ENCODE data around the gene MT1G.
"Not testable (repeated sequence)": the region's sequence is repeated elsewhere in the genome, so short reads cannot be mapped to it uniquely, and the experiment has no call there.

The MT1G gene

DNA sequence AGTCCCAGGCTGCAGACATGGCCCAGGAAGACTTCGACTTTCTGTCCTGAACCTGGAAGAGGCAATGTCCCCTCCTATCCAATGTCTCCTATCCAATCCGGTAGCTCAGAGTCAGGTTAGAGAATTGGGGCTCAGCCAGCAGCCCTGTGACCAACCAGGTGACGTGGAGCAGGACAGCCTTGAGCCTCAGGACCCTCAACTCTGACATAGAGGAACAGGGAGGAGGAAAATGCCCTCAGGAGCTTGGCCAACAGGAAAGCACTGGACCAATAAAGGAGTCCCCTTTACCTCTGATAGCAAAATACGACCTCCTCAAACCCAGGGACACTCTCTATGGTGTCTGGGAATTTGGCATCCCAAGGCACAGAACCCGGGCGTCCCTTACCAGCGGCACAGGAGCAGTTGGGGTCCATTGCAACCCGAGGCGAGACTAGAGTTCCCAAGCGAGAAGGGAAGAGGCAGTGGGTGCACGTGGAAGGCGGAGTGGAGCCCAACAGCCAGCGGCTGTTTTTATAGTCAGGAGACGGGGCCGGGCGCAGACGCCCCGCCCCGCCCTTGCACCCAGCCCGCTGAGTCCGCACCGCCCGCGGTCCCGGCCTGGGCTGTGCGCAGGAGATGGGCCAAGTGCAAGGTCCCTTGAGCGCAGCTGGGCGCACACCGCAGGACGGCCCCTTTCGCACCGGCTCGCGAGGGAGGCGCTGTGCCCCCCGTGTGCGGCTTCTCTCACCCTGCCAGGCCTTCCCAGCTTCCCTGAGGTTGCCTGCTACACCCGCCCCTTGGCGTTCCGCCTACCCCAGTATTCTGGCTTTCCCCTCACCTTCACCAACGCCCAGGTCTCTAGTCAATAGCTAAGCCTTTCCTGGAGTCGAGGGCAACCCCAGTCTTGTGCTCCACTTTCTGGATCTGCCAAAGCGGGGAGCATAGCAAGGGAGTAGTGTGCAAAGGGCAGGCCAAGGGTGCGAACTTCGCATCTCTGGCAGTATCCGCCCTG lies at the start of gene MT1G:
TSS of gene MT1G (minus strand) at position 485 of the 991 bp plus-strand sequence. CDS start at position 413, 72 bp downstream.
- DNase-seq (ENCODE audit: insufficient read length, low spot score) (no peak), FAIRE-seq (no peak)
- TF ChIP-seq POLR2A (IDR thresholded peaks at IDR 0.05; ENCODE audit: low read depth, low read length), result no peak

DNA sequence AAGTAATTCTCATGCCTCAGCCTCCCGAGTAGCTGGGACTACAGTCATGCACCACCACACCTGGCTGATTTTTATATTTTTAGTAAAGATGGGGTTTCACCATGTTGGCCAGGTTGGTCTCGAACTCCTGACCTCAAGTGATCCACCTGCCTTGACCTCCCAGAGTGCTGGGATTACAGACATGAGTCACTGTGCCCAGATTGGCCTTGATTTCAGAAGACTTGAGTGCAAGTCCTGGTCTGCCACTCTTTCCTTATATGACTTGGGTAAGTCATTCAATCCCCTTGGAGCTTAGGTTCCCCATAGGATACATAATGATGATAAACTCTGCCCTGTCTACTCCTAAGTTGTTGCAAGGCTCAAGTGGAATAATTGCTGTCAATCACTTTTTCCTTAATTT lies 49.7 kb upstream of the MT1G start:
- DNase-seq (ENCODE audit: insufficient read length, low spot score); FAIRE-seq: not testable (repeated sequence)

DNA sequence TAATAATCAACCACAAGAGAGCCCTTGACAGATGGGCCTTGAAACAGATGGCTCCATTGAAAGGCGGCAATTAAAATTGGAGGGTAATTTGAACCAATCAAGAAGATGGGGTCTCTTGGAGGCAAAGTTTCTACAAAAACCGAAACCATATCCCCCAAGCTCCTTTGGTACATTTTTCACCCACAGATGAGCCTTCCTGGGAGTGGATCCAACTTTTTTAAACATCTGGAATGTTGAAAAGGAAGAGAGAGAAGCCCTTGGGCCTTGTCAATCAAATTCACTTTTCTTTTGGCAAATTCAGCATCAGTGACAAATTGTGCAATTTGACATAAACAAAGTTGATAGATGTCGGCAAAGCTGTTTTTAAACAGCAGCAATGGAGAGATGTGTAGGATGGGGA lies 48.9 kb upstream of the MT1G start:
- no peak for DNase-seq (ENCODE audit: insufficient read length, low spot score)
- TF ChIP-seq POLR2A (IDR thresholded peaks at IDR 0.05; ENCODE audit: low read depth, low read length), result no peak
- no peak for FAIRE-seq

DNA sequence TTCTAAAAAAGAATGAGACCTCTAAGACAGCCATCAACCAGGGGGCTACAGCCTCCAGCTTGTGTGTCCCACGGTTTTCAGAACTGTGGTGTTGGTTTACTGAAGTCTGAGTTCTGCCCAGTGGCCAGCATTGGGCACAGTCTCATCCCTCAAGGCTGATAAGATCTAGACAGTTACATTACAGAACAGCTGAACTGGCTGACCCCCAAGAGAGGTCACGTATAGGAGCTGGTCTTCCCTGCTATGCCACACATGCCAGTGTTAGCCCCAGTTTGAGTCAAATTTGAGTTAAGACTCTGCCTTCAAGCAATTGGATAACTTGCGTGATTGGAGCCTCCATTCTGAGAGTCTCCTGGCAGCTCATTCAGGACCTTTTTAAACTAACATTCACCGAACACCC lies 47.3 kb upstream of the MT1G start:
- FAIRE-seq (no peak), DNase-seq (ENCODE audit: insufficient read length, low spot score) (no peak)
- TF ChIP-seq POLR2A (IDR thresholded peaks at IDR 0.05; ENCODE audit: low read depth, low read length), result no peak

DNA sequence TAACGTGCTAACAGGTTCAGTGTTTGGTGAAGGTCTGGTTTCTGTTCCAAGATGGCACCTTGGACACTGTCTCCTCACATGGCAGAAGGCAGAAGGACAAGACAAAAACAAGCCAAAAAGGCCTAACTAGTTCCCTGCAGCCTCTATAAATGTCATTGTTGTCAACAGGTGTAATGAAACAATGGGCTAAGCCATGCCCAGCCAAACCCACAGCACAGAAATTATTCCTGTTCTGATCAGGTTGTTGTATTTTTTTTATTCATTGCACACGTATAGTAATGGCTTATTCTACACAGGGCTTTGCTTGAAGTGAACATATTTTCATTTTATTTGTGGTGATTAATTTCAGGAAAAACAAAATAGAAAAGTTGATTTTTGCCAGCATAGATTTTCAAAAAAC lies 45.9 kb upstream of the MT1G start:
- TF ChIP-seq POLR2A (IDR thresholded peaks at IDR 0.05; ENCODE audit: low read depth, low read length), result no peak
- no peak for FAIRE-seq
- DNase-seq (ENCODE audit: insufficient read length, low spot score), result no peak

DNA sequence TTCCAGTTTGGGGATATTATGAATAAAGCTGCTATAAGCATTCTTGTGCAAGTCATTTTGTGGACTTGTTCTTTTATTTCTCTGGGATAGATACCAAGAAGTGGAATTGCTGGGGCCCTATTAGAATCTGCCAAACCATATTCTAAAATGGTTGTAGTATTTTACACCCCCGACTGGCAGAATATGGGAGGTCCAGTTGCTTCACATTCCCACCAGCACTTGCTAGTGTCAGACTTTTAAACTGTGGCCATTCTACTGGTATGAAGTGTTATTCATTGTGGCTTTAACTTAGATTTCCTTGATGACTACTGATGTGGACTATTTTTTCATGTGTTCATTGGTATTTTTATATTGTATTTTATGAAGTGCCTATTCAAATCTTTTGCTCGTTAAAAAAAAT lies 44.0 kb upstream of the MT1G start:
- FAIRE-seq (no peak), DNase-seq (ENCODE audit: insufficient read length, low spot score) (no peak)
- no peak for TF ChIP-seq POLR2A (IDR thresholded peaks at IDR 0.05; ENCODE audit: low read depth, low read length)

DNA sequence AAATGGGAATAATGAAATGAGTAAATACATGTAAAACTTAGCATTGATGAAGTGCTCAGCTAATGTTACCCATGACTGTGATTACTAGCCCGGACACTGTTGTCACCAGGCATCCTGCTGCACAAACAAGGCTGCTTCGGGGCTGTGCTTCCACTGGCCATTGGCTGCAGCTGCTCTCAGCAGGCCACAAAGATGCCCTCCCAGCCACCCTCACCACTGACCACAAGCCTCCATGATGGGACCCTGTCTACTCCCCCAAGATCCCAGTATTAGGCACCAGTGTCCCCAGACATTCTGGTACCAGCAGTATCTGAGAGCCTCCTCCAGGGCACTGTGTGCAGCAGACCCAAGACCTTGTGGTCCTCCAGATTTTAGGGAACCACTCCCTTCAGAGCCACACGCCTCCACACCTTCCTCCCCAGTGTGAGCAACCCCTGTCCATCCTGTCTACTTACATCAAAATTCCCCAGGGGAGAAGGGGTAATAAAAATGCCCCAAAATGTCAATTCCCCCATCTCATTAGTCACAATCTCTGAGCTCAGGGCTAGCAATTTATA lies 42.4 kb upstream of the MT1G start:
- TF ChIP-seq POLR2A (IDR thresholded peaks at IDR 0.05; ENCODE audit: low read depth, low read length), result no peak
- DNase-seq (ENCODE audit: insufficient read length, low spot score) (no peak), FAIRE-seq (no peak)

DNA sequence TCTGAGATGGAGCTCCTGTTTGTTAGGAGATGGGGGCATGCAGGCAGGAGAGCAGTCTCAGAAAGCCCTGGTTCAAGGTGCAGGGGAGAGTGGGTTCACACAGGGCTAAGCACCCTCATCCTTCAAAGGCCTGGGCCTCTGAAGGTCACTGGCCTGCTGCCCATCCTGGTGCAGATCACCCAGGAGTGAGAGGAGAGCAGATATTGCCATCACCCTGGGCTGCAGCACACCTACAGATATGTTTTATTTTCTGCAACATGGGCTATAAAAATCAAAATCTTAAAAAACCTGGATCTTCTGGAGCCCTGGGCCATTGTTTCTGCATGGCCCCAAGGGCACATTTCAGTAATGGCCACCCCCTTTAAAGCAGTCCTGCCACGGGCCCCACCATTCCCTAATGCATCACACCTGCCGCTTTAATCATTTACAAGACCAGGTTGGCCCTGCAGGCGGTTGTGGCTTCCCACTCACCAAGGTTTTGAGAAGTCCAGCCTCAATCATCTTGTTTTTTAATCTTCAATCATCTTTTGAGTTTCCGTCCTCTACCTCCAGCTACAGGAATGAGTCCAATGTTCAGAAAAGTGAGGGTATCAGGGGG lies 41.7 kb upstream of the MT1G start:
- FAIRE-seq (no peak), DNase-seq (ENCODE audit: insufficient read length, low spot score) (no peak)
- no peak for TF ChIP-seq POLR2A (IDR thresholded peaks at IDR 0.05; ENCODE audit: low read depth, low read length)

DNA sequence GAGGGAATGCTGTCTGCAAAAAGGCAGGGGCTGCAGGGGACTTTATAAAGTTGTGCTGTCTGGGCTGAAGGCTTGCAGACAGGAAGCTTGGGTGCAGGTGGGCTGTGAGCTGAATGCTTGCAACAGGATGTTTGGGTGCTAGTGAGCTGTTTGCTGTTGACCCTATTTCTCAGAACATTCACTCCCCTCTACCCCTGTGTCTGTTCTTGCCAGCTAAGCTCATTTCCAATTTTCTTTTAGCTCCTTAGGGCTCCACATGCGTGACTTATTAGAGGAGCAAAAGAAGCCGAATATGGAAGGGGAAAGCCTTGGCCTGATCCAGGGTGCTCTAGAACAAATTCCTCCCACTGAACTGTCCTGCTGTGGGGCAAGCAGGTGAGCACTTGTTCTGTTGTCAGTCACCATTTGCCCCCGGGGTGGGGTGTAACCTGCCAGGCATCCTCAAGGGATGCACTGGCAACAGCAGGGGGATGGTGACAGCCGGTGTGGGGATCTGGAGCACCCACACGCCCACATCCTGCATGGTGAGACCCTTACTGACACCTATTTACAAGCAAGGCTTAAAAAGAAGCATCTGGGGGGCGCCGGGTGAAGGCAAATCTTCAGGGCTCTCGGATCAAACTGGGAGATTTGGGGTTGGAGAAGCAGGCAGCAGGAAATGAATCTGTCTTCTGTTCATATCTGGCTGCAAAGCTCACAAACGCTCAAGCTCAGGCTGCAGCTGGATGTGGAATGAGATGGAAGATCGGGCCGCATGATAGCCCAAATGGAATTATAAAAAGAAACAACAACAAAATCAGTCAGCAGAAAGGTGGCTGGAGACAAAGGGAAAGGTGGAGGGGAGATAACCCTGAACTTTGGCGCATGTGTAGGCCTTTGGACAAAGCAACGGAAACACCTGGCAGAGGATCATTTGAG lies 40.9 kb upstream of the MT1G start:
- DNase-seq (ENCODE audit: insufficient read length, low spot score) (no peak), FAIRE-seq (no peak)
- no peak for TF ChIP-seq POLR2A (IDR thresholded peaks at IDR 0.05; ENCODE audit: low read depth, low read length)

DNA sequence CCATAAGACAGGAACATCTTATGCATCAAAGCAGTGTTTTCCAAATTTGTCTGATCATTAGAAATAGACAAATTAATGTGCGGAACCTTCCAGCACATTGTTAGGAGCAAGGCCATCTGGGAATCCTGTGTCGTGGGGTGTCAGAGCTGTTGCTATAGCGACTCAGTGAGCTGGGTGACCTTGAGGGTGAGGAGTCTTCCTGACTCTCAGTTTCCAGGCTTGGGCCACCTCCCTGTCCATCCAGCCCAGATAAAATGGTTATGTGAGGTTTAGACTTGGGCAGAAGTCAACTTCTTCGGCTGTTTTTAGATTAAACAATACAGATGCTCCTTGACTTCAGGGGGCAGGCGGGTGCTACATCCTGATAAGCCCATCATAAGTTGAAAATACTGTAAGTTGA lies 35.0 kb upstream of the MT1G start:
- no peak for TF ChIP-seq POLR2A (IDR thresholded peaks at IDR 0.05; ENCODE audit: low read depth, low read length)
- DNase-seq (ENCODE audit: insufficient read length, low spot score) (no peak), FAIRE-seq (no peak)

DNA sequence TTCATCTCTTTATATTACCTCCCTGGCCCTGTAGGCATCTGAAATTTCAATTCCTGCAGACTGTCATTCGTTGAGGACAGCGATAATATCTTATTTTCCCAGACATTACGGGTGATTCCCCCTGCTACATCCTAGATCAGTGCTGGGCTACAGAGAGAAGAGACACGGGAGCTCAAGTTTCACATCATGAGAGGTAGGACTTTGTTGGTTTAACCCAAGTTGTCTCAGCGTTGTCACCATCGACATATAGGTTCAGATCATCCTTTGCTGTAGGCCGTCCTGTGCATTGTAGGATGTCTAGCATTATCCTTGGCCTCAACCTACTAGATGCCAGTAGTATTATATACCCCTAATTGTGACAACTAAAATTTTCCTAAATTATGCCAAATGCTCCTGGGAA lies 33.7 kb upstream of the MT1G start:
- no peak for DNase-seq (ENCODE audit: insufficient read length, low spot score)
- no peak for TF ChIP-seq POLR2A (IDR thresholded peaks at IDR 0.05; ENCODE audit: low read depth, low read length)
- no peak for FAIRE-seq

DNA sequence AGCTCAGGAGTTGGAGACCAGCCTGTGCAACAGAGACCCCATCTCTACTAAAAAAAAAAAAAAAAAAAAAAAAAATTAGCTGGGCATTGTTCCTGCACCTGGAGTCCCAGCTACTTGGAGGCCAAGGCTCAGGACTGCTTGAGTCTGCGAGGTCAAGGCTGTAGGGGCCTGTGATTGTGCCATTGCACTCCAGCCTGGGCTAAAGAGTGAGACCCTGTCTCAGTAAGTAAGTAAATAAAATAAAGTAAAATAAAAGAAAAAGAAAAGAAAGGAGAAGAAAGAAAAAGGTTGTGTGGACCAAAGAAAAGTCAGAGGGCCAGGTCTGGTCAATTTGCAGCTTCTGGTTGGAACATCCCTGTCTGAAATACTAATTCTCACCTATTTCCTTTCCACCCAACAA lies 32.8 kb upstream of the MT1G start:
- DNase-seq (ENCODE audit: insufficient read length, low spot score) (no peak), FAIRE-seq (no peak)
- TF ChIP-seq POLR2A (IDR thresholded peaks at IDR 0.05; ENCODE audit: low read depth, low read length), result no peak

DNA sequence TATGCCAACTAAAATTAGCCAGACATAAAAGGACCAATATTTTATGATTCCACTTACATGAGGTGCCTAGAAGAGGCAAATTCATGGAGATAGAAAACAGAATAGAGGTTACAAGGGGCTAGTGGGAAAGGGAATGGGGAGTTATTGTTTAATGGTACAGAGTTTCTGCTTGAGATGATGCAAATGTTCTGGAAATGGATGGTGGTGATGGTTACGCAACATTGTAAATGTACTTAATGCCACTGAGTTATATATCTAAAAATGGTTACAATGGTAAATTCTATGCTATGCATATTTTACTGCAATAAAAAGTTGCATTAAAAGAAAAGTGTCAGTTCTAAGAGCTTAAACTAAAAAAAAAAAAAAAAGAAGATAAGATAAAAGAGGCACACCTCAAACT lies 32.3 kb upstream of the MT1G start:
- DNase-seq (ENCODE audit: insufficient read length, low spot score) (no peak), FAIRE-seq (no peak)
- no peak for TF ChIP-seq POLR2A (IDR thresholded peaks at IDR 0.05; ENCODE audit: low read depth, low read length)

All from H54 (cell line).